WERI-Rb-1 (cell line): Measurements from ENCODE around the gene IQSEC3.
A peak's percentile ranks its signal among the peaks of the same experiment; 100 is the strongest.

Experiments
- DNase-seq: peaks from one replicate; pipeline ENCODE4 v3.0.0-alpha.2; 2020
- H3K27ac ChIP-seq: fragments of 250-450 bp; sonication (Bioruptor Pico); 2 replicates; pipeline ENCODE4 v1.5.1; 2020; ENCODE audit warnings: mild to moderate bottlenecking, moderate library complexity
- H3K27me3 ChIP-seq: fragments of 250-450 bp; sonication (Bioruptor Pico); 2 replicates; pipeline ENCODE4 v1.5.1; 2021; ENCODE audit warnings: mild to moderate bottlenecking, low read depth, moderate library complexity; ENCODE audit not compliant: insufficient read depth, severe bottlenecking
- H3K36me3 ChIP-seq: fragments of 250-450 bp; sonication (Bioruptor Pico); 2 replicates; pipeline ENCODE4 v1.5.1; 2020; ENCODE audit warnings: mild to moderate bottlenecking, moderate library complexity
- H3K4me3 ChIP-seq: 2 replicates; pipeline ENCODE4 v1.5.1; 2011; ENCODE audit warnings: low read depth, mild to moderate bottlenecking, control low read depth, low read length
- H3K9me3 ChIP-seq: fragments of 250-450 bp; sonication (Bioruptor Pico); 2 replicates; pipeline ENCODE4 v1.5.1; 2021; ENCODE audit warnings: mild to moderate bottlenecking, moderate library complexity; ENCODE audit not compliant: severe bottlenecking
- TF ChIP-seq, protein P1 (sequence below): IDR thresholded peaks from 2 replicates; pipeline ENCODE4 v1.5.1; 2011; ENCODE audit warnings: low read depth, mild to moderate bottlenecking, control low read depth, inconsistent platforms, low read length

IQSEC3 gene

DNA sequence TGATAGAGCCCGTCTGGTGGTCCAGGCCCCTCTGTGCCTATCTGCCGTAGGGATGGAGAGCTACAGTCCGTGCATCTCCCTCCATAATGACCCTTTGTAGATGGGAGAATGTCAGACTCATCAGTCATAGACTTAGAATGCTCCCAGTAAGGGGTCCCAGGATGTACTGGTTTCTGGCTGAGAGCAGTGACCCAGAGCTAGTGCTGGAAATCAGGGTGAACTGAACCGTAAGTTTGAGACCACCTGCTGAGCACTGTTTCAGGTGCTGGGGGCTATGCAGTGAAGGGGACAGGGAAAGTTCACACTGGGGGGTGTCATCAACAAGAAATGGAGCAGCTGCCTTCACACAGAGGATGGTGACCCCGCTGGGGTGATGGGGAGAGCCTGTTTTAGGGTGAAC is 113.3 kb downstream of the IQSEC3 start:
- H3K9me3 ChIP-seq = no peaks in the 10 kb centered on the region
- no peak overlapping the region for H3K4me3 ChIP-seq
- DNase-seq = no peak
- no peak overlapping the region for H3K27ac ChIP-seq
- no peaks in the 10 kb centered on the region for H3K27me3 ChIP-seq
- TF ChIP-seq, protein P1, sequence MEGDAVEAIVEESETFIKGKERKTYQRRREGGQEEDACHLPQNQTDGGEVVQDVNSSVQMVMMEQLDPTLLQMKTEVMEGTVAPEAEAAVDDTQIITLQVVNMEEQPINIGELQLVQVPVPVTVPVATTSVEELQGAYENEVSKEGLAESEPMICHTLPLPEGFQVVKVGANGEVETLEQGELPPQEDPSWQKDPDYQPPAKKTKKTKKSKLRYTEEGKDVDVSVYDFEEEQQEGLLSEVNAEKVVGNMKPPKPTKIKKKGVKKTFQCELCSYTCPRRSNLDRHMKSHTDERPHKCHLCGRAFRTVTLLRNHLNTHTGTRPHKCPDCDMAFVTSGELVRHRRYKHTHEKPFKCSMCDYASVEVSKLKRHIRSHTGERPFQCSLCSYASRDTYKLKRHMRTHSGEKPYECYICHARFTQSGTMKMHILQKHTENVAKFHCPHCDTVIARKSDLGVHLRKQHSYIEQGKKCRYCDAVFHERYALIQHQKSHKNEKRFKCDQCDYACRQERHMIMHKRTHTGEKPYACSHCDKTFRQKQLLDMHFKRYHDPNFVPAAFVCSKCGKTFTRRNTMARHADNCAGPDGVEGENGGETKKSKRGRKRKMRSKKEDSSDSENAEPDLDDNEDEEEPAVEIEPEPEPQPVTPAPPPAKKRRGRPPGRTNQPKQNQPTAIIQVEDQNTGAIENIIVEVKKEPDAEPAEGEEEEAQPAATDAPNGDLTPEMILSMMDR = no peak
- no peaks in the 10 kb centered on the region for H3K36me3 ChIP-seq

DNA sequence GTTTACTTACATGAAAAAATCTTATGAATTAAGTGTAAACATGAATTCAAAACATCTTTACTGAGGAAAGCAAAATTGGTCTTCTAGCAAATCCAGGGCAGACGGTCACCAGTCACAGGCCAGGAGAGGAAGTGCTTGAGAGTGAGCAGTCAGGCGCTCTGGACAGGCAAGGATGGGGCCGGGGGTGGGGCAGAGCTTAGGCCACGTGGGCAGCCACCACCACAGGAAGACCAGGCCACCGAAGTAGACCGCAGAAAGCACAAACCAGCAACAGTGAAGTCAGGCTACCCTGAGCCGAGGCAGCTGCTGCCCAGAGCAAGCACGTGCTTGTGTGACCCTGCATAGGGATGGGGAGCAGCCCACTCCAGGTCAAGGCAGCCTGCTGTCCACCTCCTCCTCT is 113.9 kb downstream of the IQSEC3 start:
- DNase-seq = no peak
- H3K9me3 ChIP-seq = no peaks in the 10 kb centered on the region
- TF ChIP-seq, protein P1 = no peak
- no peak overlapping the region for H3K27ac ChIP-seq
- no peaks in the 10 kb centered on the region for H3K36me3 ChIP-seq
- no peaks in the 10 kb centered on the region for H3K27me3 ChIP-seq
- H3K4me3 ChIP-seq = no peak overlapping the region

GRCh38 chr12:181921-182320 is 115.4 kb downstream of the IQSEC3 start:
- H3K9me3 ChIP-seq = no peaks in the 10 kb centered on the region
- no peaks in the 10 kb centered on the region for H3K27me3 ChIP-seq
- TF ChIP-seq, protein P1 = no peak
- no peak overlapping the region for H3K4me3 ChIP-seq
- DNase-seq = no peak
- no peaks in the 10 kb centered on the region for H3K36me3 ChIP-seq
- no peak overlapping the region for H3K27ac ChIP-seq

DNA sequence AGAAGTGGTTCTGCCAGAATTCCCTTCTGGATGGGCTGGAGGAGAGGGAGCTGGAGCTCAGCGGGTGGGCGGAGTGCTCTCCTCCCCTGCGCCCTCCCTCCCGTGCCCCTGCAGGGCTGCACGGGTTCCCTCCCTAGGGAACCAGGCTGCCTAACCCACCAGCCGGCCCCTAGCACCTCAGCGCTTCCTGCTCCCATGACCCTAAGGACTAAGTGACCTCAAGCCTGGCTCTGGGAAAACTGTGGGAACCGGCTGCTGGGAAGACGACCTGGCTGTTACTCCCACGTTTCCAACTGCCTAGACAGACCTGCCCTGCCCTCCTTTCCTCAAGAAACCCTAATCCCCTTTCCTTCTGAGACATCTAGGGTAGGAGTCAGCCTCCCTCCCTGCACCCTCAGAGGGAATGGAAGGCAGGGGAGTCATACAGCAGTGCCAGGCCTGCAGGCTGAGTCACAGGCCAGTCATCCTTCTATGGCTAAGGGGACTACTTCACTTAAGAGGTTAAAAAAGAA is 115.9 kb downstream of the IQSEC3 start:
- TF ChIP-seq, protein P1 = no peak
- no peak overlapping the region for H3K27ac ChIP-seq
- no peaks in the 10 kb centered on the region for H3K36me3 ChIP-seq
- DNase-seq = no peak
- no peaks in the 10 kb centered on the region for H3K27me3 ChIP-seq
- H3K4me3 ChIP-seq = no peak overlapping the region
- no peaks in the 10 kb centered on the region for H3K9me3 ChIP-seq

GRCh38 chr12:184811-185575 is 118.4 kb downstream of the IQSEC3 start:
- TF ChIP-seq, protein P1 = no peak
- Histone ChIP-seq H3K27me3 (no peaks in the 10 kb centered on the region), H3K27ac (peak overlapping the region; percentile 63), H3K9me3 (no peaks in the 10 kb centered on the region), H3K36me3 (no peaks in the 10 kb centered on the region), H3K4me3 (no peak overlapping the region)
- no peak for DNase-seq

DNA sequence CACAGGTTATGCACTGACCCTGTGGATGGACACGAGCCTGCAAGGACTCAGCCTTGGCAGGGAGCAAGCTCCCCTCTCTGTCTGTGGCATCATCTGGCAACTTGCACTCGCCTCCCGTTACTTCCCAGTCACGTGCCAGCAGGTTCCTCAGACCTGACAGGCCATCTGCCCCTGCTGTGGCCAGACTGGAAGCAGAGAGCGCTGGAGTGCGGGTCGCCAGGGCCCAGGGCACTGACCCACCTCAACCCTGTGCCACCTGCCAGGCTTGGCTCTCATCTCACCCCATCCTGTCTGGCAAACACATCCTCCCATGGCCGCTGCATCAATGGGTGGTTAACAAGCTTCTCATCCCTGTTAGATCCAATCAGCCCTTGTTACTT is 119.0 kb downstream of the IQSEC3 start:
- Histone ChIP-seq H3K9me3 (no peaks in the 10 kb centered on the region), H3K27ac (peak overlapping the region; percentile 63), H3K27me3 (no peaks in the 10 kb centered on the region), H3K4me3 (no peak overlapping the region), H3K36me3 (no peaks in the 10 kb centered on the region)
- peak; percentile 59 for DNase-seq
- TF ChIP-seq, protein P1 = no peak
